HFFc6 (cell line): ENCODE measurements around the gene CCND3. TPM values are rescaled to one million over a fixed set of nuclear protein-coding genes. Genes with fewer than 3 reads are reported as not detected.
A peak's percentile ranks its signal among the peaks of the same experiment; 100 is the strongest.

Experiments
- DNase-seq: peaks from one replicate; pipeline ENCODE4 v3.0.0-alpha.2; 2018
- H3K27ac Mint-ChIP-seq: 2 replicates; pipeline ENCODE4 v1.8.0; 2020; ENCODE audit warnings: mild to moderate bottlenecking, mixed read lengths
- H3K27me3 Mint-ChIP-seq: 2 replicates; pipeline ENCODE4 v1.8.0; 2021; ENCODE audit warnings: mild to moderate bottlenecking, moderate library complexity, mixed read lengths; ENCODE audit not compliant: insufficient read depth
- H3K36me3 Mint-ChIP-seq: 2 replicates; pipeline ENCODE4 v1.8.0; 2021; ENCODE audit warnings: low read depth, mixed read lengths
- H3K4me1 Mint-ChIP-seq: 2 replicates; pipeline ENCODE4 v1.8.0; 2020; ENCODE audit warnings: low read depth, mixed read lengths
- H3K4me3 Mint-ChIP-seq: 2 replicates; pipeline ENCODE4 v1.8.0; 2020; ENCODE audit warnings: mild to moderate bottlenecking, moderate library complexity, mixed read lengths
- H3K9me3 Mint-ChIP-seq: 2 replicates; pipeline ENCODE4 v1.8.0; 2020; ENCODE audit warnings: mild to moderate bottlenecking, mixed read lengths
- CTCF ChIP-seq: fragments of 200-600 bp; sonication (generic); IDR thresholded peaks from 2 replicates; pipeline ENCODE4 v1.5.0; 2021; ENCODE audit warnings: antibody characterized with exemption, mild to moderate bottlenecking
- total RNA-seq, 6 experiments: library from RNA; stranded (reverse); fragmentation: NEBNext Ultra II Directional; extraction: Animal tissue kit (Norgen Biotek cat#: 25700); gene quantifications; 2 replicates in 1 of 6; 3 replicates in 5 of 6; pipeline ENCODE4 v1.2.3, GENCODE V29; 2021

The CCND3 gene
- total RNA-seq, 6 experiments from 2014 or later, result 72.4 to 92.5 (median 82.7) TPM

GRCh38 chr6:41929924-41930323 lies 11.7 kb downstream of the CCND3 start:
- no peaks in the 10 kb centered on the region for H3K9me3 Mint-ChIP-seq
- no peak for DNase-seq
- peaks cover 7% of the 10 kb centered on the region for H3K4me1 Mint-ChIP-seq
- no peak for TF ChIP-seq CTCF
- no peak overlapping the region for H3K4me3 Mint-ChIP-seq
- H3K27ac Mint-ChIP-seq, result no peak overlapping the region
- peaks cover 19% of the 10 kb centered on the region for H3K36me3 Mint-ChIP-seq
- no peaks in the 10 kb centered on the region for H3K27me3 Mint-ChIP-seq

GRCh38 chr6:41927253-41927652 lies 14.4 kb downstream of the CCND3 start:
- peaks cover 30% of the 10 kb centered on the region for H3K4me1 Mint-ChIP-seq
- no peak overlapping the region for H3K4me3 Mint-ChIP-seq
- H3K27ac Mint-ChIP-seq, result peak overlapping the region; percentile 69
- no peaks in the 10 kb centered on the region; the same call in 1 of the 2 replicates for H3K27me3 Mint-ChIP-seq
- TF ChIP-seq CTCF, result no peak
- peaks cover 32% of the 10 kb centered on the region for H3K36me3 Mint-ChIP-seq
- DNase-seq, result no peak
- no peaks in the 10 kb centered on the region for H3K9me3 Mint-ChIP-seq

- no peak for DNase-seq
- H3K27me3 Mint-ChIP-seq, result no peaks in the 10 kb centered on the region; the same call in 1 of the 2 replicates
- H3K4me3 Mint-ChIP-seq, result peak overlapping the region; percentile 98
- peaks cover 27% of the 10 kb centered on the region; the same call in 1 of the 2 replicates for H3K36me3 Mint-ChIP-seq
- no peaks in the 10 kb centered on the region for H3K9me3 Mint-ChIP-seq
- H3K27ac Mint-ChIP-seq, result peak overlapping the region; percentile 99
- TF ChIP-seq CTCF, result no peak
- peaks cover 53% of the 10 kb centered on the region for H3K4me1 Mint-ChIP-seq
These were observed 19.5 kb downstream of the CCND3 start for GRCh38 chr6:41922154-41922553.

- Mint-ChIP-seq H3K36me3 (peaks cover 29% of the 10 kb centered on the region), H3K9me3 (no peaks in the 10 kb centered on the region), H3K4me3 (peak overlapping the region; percentile 98), H3K4me1 (peaks cover 53% of the 10 kb centered on the region), H3K27ac (peak overlapping the region; percentile 99), H3K27me3 (no peaks in the 10 kb centered on the region; the same call in 1 of the 2 replicates)
- no peak for DNase-seq
- no peak for TF ChIP-seq CTCF
These were observed 20.0 kb downstream of the CCND3 start for GRCh38 chr6:41921712-41921998.

GRCh38 chr6:41920921-41921711 lies 20.5 kb downstream of the CCND3 start, which contains the start of the genes BYSL and MED20:
Gene BYSL, plus strand, starts transcription at chr6:41921499. Its CDS starts 64 bp downstream, at chr6:41921563.
Gene MED20, minus strand, starts transcription at chr6:41921139. Its CDS starts 121 bp downstream, at chr6:41921018.
- Mint-ChIP-seq H3K36me3 (peaks cover 31% of the 10 kb centered on the region), H3K9me3 (no peaks in the 10 kb centered on the region), H3K27me3 (no peaks in the 10 kb centered on the region; the same call in 1 of the 2 replicates), H3K4me1 (peaks cover 55% of the 10 kb centered on the region), H3K27ac (peak within 1 kb of the TSS; percentile 99), H3K4me3 (peak within 1 kb of the TSS; percentile 98)
- TF ChIP-seq CTCF, result peak; percentile 99
- peak; percentile 92 for DNase-seq
